ENCODE measurements around the gene C14orf93.
"Not testable (repeated sequence)": the region's sequence is repeated elsewhere in the genome, so short reads cannot be mapped to it uniquely, and the experiment has no call there.

The C14orf93 gene

GRCh38 chr14:22966783-22967269 is 43.1 kb downstream of the C14orf93 start:
- no peak for DNase-seq

GRCh38 chr14:22965916-22966782 is 43.8 kb downstream of the C14orf93 start:
- DNase-seq = not testable (repeated sequence)

- no peak for DNase-seq
Observed at GRCh38 chr14:22962061-22962676, 47.8 kb downstream of the C14orf93 start.

- DNase-seq = no peak
Observed at GRCh38 chr14:22955702-22956569, 54.0 kb downstream of the C14orf93 start.

- no peak for DNase-seq
Observed at GRCh38 chr14:22952418-22952817, 57.5 kb downstream of the C14orf93 start.

GRCh38 chr14:22951795-22952194 is 58.1 kb downstream of the C14orf93 start:
- not testable (repeated sequence) for DNase-seq

GRCh38 chr14:22945642-22946041 is 64.3 kb downstream of the C14orf93 start:
- no peak for DNase-seq

GRCh38 chr14:22939684-22940083 is 70.3 kb downstream of the C14orf93 start:
- DNase-seq = no peak

All from NCI-H146 (cell line).